ENCODE measurements around the gene KRTAP12-3. TPM values are rescaled to one million over a fixed set of nuclear protein-coding genes. Genes with fewer than 3 reads are reported as not detected.
"Not testable (repeated sequence)": the region's sequence is repeated elsewhere in the genome, so short reads cannot be mapped to it uniquely, and the experiment has no call there.

KRTAP12-3 gene
- total and polyA plus RNA-seq, 9 donors: not detected

- no peak for DNase-seq
- Histone ChIP-seq H3K4me1 (ENCODE audit: control insufficient read depth, insufficient read depth, low read length) (peaks cover 2% of the 10 kb centered on the region), H3K27ac (ENCODE audit: low read length) (no peak overlapping the region), H3K4me3 (ENCODE audit: low read length) (no peak overlapping the region), H3K9me3 (replicated peaks; ENCODE audit: control insufficient read depth, low read depth, low read length) (peaks cover under 1% of the 10 kb centered on the region), H3K36me3 (ENCODE audit: control insufficient read depth, insufficient read depth, low read length) (no peaks in the 10 kb centered on the region), H3K27me3 (ENCODE audit: control insufficient read depth, insufficient read depth, low read length) (peaks cover 6% of the 10 kb centered on the region)
- 79% methylated on average over 6 of the region's 12 CpGs for WGBS (ENCODE audit: insufficient coverage)
These were observed 6.6 kb upstream of the KRTAP12-3 start for GRCh38 chr21:44650973-44651675.

- no peak overlapping the region for H3K27ac ChIP-seq (ENCODE audit: low read length)
- peaks cover 3% of the 10 kb centered on the region for H3K9me3 ChIP-seq (replicated peaks; ENCODE audit: control insufficient read depth, low read depth, low read length)
- 53% methylated on average over 9 of the region's 14 CpGs for WGBS (ENCODE audit: insufficient coverage)
- H3K4me3 ChIP-seq (ENCODE audit: low read length): no peak overlapping the region
- no peak for DNase-seq
- H3K36me3 ChIP-seq (ENCODE audit: control insufficient read depth, insufficient read depth, low read length): no peaks in the 10 kb centered on the region
- no peaks in the 10 kb centered on the region for H3K4me1 ChIP-seq (ENCODE audit: control insufficient read depth, insufficient read depth, low read length)
- peaks cover 6% of the 10 kb centered on the region for H3K27me3 ChIP-seq (ENCODE audit: control insufficient read depth, insufficient read depth, low read length)
These were observed 4.6 kb upstream of the KRTAP12-3 start for GRCh38 chr21:44653123-44653522.

GRCh38 chr21:44653656-44654575 lies 3.8 kb upstream of the KRTAP12-3 start:
- Histone ChIP-seq H3K36me3 (ENCODE audit: control insufficient read depth, insufficient read depth, low read length) (no peaks in the 10 kb centered on the region), H3K9me3 (replicated peaks; ENCODE audit: control insufficient read depth, low read depth, low read length) (peaks cover 3% of the 10 kb centered on the region), H3K27me3 (ENCODE audit: control insufficient read depth, insufficient read depth, low read length) (peaks cover 7% of the 10 kb centered on the region), H3K4me3 (ENCODE audit: low read length) (no peak overlapping the region), H3K27ac (ENCODE audit: low read length) (no peak overlapping the region), H3K4me1 (ENCODE audit: control insufficient read depth, insufficient read depth, low read length) (no peaks in the 10 kb centered on the region)
- WGBS (ENCODE audit: insufficient coverage): 75% methylated on average over 14 of the region's 17 CpGs
- no peak for DNase-seq

DNA sequence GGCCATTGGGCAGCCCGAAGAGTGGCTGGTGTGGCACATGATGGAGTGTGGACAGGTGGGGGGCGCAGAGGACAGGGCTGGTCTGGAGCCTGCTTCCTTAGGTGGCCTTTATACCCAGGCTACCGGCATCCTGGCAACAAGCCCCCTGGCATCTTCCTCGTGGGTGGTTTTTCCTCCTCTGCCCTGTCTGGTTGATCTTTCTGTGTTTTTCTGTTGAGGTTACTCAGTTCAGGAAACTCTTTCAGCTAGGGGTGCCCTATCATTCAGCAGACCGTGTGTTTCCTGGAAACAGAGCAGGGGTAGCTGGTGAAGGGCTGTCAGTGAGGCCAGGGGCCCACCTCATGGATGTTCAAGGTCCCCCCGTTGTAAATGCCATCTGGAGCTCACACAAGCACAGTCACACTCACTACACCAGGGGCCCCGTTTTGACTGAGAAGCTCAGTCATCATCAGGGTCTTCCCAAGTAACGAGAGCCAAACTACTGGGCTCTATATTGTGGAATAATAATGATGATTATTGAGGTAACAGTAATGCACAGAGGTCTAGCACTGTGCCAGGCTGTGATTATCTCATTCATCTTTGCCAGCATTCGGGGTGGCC lies 3.1 kb upstream of the KRTAP12-3 start, which contains the start of gene KRTAP12-4:
TSS of gene KRTAP12-4 (minus strand) at position 84 of the 600 bp plus-strand sequence. CDS start at position 39, 45 bp downstream.
- Histone ChIP-seq H3K27ac (ENCODE audit: low read length) (no peak within 1 kb of the TSS), H3K36me3 (ENCODE audit: control insufficient read depth, insufficient read depth, low read length) (no peaks in the 10 kb centered on the region), H3K4me1 (ENCODE audit: control insufficient read depth, insufficient read depth, low read length) (no peaks in the 10 kb centered on the region), H3K4me3 (ENCODE audit: low read length) (no peak within 1 kb of the TSS), H3K9me3 (replicated peaks; ENCODE audit: control insufficient read depth, low read depth, low read length) (peaks cover 3% of the 10 kb centered on the region), H3K27me3 (ENCODE audit: control insufficient read depth, insufficient read depth, low read length) (peaks cover 7% of the 10 kb centered on the region)
- 88% methylated on average over 3 of the region's 9 CpGs for whole genome bisulfite sequencing (ENCODE audit: insufficient coverage)
- DNase-seq: no peak

GRCh38 chr21:44656868-44657267 lies 864 bp upstream of the KRTAP12-3 start:
- no peaks in the 10 kb centered on the region for H3K36me3 ChIP-seq (ENCODE audit: control insufficient read depth, insufficient read depth, low read length)
- H3K27ac ChIP-seq (ENCODE audit: low read length): no peak overlapping the region
- H3K27me3 ChIP-seq (ENCODE audit: control insufficient read depth, insufficient read depth, low read length): peaks cover 10% of the 10 kb centered on the region
- DNase-seq: no peak
- no peak overlapping the region for H3K4me3 ChIP-seq (ENCODE audit: low read length)
- H3K9me3 ChIP-seq (replicated peaks; ENCODE audit: control insufficient read depth, low read depth, low read length): peaks cover 3% of the 10 kb centered on the region
- 58% methylated on average over 1 of the region's 1 CpG for WGBS (ENCODE audit: insufficient coverage)
- no peaks in the 10 kb centered on the region for H3K4me1 ChIP-seq (ENCODE audit: control insufficient read depth, insufficient read depth, low read length)

DNA sequence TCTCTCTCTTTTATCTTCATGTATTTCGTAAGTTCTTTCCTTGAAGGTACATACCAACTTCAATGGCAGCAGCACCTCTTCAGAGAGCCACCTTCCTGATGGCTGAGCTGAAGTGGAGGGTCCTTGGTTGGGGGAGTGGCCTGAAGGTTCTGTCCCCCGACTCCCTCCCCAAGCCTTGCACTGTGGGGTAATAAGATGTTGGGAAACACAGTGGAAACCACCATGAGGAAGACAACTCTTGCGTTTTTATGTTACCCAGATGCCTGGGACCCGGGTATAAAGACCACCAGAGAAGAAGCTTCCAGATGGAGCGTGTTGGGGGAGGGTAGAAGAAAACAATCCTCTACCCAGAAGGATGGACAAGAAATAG lies 794 bp downstream of the KRTAP12-3 start:
- H3K36me3 ChIP-seq (ENCODE audit: control insufficient read depth, insufficient read depth, low read length): no peaks in the 10 kb centered on the region
- no CpG with 5 or more reads among the region's 5 CpGs for WGBS (ENCODE audit: insufficient coverage)

GRCh38 chr21:44658913-44659595 lies 1.3 kb downstream of the KRTAP12-3 start:
- Histone ChIP-seq H3K36me3 (ENCODE audit: control insufficient read depth, insufficient read depth, low read length) (no peaks in the 10 kb centered on the region), H3K27ac (ENCODE audit: low read length) (no peak overlapping the region), H3K4me1 (ENCODE audit: control insufficient read depth, insufficient read depth, low read length) (no peaks in the 10 kb centered on the region), H3K9me3 (replicated peaks; ENCODE audit: control insufficient read depth, low read depth, low read length) (peaks cover 3% of the 10 kb centered on the region), H3K27me3 (ENCODE audit: control insufficient read depth, insufficient read depth, low read length) (peaks cover 10% of the 10 kb centered on the region), H3K4me3 (ENCODE audit: low read length) (no peak overlapping the region)
- WGBS (ENCODE audit: insufficient coverage): 53% methylated on average over 4 of the region's 11 CpGs
- no peak for DNase-seq

More for the DNA sequence above, 794 bp downstream of the KRTAP12-3 start:
- no peaks in the 10 kb centered on the region for H3K4me1 ChIP-seq (ENCODE audit: control insufficient read depth, insufficient read depth, low read length)
- H3K4me3 ChIP-seq (ENCODE audit: low read length): no peak overlapping the region
- no peak for DNase-seq
- no peak overlapping the region for H3K27ac ChIP-seq (ENCODE audit: low read length)
- peaks cover 10% of the 10 kb centered on the region for H3K27me3 ChIP-seq (ENCODE audit: control insufficient read depth, insufficient read depth, low read length)
- peaks cover 3% of the 10 kb centered on the region for H3K9me3 ChIP-seq (replicated peaks; ENCODE audit: control insufficient read depth, low read depth, low read length)

DNA sequence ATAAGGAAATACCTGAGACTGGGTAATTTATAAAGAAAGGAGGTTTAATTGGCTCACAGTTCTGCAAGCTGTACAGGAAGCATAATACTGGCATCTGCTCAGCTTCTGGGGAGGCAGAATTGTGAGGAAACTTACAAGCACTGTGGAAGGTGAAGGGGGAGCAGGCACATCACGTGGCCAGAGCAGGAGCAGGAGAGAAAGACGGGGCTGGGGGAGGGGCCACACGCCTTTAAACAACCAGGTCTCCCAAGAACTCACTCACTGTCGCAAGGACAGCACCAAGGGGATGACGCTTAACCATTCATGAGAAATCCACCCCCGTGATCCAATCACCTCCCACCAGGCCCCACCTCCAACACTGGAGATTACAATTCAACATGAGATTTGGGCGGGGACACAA lies 3.8 kb downstream of the KRTAP12-3 start:
- not testable (repeated sequence) for H3K27ac ChIP-seq (ENCODE audit: low read length); H3K27me3 ChIP-seq (ENCODE audit: control insufficient read depth, insufficient read depth, low read length); DNase-seq; H3K4me3 ChIP-seq (ENCODE audit: low read length); H3K36me3 ChIP-seq (ENCODE audit: control insufficient read depth, insufficient read depth, low read length); H3K4me1 ChIP-seq (ENCODE audit: control insufficient read depth, insufficient read depth, low read length); H3K9me3 ChIP-seq (replicated peaks; ENCODE audit: control insufficient read depth, low read depth, low read length)
- no CpG with 5 or more reads among the region's 7 CpGs for WGBS (ENCODE audit: insufficient coverage)

DNA sequence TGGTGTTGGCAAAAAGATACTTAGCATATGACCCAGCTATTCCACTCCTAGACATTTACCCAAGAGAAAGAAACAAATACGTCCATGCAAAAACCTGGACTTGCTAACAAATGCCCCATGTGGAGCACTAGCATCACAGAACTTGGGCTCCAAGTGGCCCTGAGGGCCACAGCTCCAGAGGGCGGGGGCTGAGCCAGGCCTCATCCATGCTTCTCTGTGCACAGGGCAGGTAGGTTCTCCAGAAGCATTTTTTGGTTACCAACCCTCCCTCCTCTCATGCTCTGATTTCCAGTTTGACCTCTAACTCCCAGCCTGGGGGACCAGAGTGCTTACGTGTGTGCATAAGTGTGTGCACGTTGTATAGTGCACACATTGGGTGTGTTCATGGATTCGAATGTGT lies 7.0 kb downstream of the KRTAP12-3 start:
- 68% methylated on average over 2 of the region's 5 CpGs for WGBS (ENCODE audit: insufficient coverage)
- DNase-seq: no peak
- Histone ChIP-seq H3K27ac (ENCODE audit: low read length) (no peak overlapping the region), H3K4me1 (ENCODE audit: control insufficient read depth, insufficient read depth, low read length) (no peaks in the 10 kb centered on the region), H3K9me3 (replicated peaks; ENCODE audit: control insufficient read depth, low read depth, low read length) (no peaks in the 10 kb centered on the region), H3K27me3 (ENCODE audit: control insufficient read depth, insufficient read depth, low read length) (peaks cover 10% of the 10 kb centered on the region), H3K4me3 (ENCODE audit: low read length) (no peak overlapping the region), H3K36me3 (ENCODE audit: control insufficient read depth, insufficient read depth, low read length) (no peaks in the 10 kb centered on the region)

All from muscle of leg (tissue), 11 donors.